ENCODE measurements around the gene GNAT1.

The GNAT1 gene

GRCh38 chr3:50160561-50160983 is 30.8 kb upstream of the GNAT1 start:
- Mint-ChIP-seq H3K4me3 (no peak overlapping the region), H3K36me3 (ENCODE audit: low read depth) (peaks cover 12% of the 10 kb centered on the region), H3K9me3 (no peaks in the 10 kb centered on the region), H3K27me3 (ENCODE audit: low read depth) (peaks cover 10% of the 10 kb centered on the region), H3K4me1 (peaks cover 76% of the 10 kb centered on the region), H3K27ac (peak overlapping the region in 1 of 3 experiments; percentile 95)
- TF ChIP-seq, protein P1, sequence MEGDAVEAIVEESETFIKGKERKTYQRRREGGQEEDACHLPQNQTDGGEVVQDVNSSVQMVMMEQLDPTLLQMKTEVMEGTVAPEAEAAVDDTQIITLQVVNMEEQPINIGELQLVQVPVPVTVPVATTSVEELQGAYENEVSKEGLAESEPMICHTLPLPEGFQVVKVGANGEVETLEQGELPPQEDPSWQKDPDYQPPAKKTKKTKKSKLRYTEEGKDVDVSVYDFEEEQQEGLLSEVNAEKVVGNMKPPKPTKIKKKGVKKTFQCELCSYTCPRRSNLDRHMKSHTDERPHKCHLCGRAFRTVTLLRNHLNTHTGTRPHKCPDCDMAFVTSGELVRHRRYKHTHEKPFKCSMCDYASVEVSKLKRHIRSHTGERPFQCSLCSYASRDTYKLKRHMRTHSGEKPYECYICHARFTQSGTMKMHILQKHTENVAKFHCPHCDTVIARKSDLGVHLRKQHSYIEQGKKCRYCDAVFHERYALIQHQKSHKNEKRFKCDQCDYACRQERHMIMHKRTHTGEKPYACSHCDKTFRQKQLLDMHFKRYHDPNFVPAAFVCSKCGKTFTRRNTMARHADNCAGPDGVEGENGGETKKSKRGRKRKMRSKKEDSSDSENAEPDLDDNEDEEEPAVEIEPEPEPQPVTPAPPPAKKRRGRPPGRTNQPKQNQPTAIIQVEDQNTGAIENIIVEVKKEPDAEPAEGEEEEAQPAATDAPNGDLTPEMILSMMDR (IDR thresholded peaks at IDR 0.05; ENCODE audit: unreplicated experiment in 3 of 3), result no peak

DNA sequence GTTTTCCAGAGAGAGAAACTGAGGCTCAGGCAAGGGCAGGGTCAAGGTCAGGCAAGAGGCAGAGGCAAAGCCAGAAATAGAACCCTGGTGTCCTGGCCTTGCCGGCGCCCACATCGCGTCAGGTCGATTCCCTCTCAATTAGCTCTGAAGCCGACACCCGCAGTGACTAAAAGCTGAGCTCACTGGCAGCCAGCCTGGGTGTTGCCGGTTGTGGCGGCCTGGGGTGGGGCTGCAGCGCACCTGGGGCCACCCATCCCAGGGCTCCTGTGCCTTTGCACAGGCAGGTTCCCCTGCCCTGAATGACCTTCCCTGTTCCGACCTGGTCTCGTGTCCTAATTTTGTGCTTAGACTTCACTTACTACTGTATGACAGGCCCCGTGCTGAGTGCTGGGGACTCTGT is 30.1 kb upstream of the GNAT1 start:
- H3K36me3 Mint-ChIP-seq (ENCODE audit: low read depth), result peaks cover 12% of the 10 kb centered on the region
- H3K27me3 Mint-ChIP-seq (ENCODE audit: low read depth), result peaks cover 4% of the 10 kb centered on the region
- H3K9me3 Mint-ChIP-seq, result no peaks in the 10 kb centered on the region
- peaks cover 76% of the 10 kb centered on the region for H3K4me1 Mint-ChIP-seq
- no peak overlapping the region for H3K4me3 Mint-ChIP-seq
- TF ChIP-seq, protein P1 (IDR thresholded peaks at IDR 0.05; ENCODE audit: unreplicated experiment in 3 of 3), result no peak
- peak overlapping the region in 2 of 3 experiments; percentile 62 to 95 for H3K27ac Mint-ChIP-seq

GRCh38 chr3:50162034-50162883 is 29.2 kb upstream of the GNAT1 start:
- Mint-ChIP-seq H3K36me3 (ENCODE audit: low read depth) (peaks cover 12% of the 10 kb centered on the region), H3K4me1 (peaks cover 83% of the 10 kb centered on the region), H3K27me3 (ENCODE audit: low read depth) (peaks cover 4% of the 10 kb centered on the region), H3K27ac (peak overlapping the region in 2 of 3 experiments; percentile 19 to 95), H3K4me3 (no peak overlapping the region), H3K9me3 (no peaks in the 10 kb centered on the region)
- TF ChIP-seq, protein P1 (IDR thresholded peaks at IDR 0.05; ENCODE audit: unreplicated experiment in 3 of 3), result no peak

DNA sequence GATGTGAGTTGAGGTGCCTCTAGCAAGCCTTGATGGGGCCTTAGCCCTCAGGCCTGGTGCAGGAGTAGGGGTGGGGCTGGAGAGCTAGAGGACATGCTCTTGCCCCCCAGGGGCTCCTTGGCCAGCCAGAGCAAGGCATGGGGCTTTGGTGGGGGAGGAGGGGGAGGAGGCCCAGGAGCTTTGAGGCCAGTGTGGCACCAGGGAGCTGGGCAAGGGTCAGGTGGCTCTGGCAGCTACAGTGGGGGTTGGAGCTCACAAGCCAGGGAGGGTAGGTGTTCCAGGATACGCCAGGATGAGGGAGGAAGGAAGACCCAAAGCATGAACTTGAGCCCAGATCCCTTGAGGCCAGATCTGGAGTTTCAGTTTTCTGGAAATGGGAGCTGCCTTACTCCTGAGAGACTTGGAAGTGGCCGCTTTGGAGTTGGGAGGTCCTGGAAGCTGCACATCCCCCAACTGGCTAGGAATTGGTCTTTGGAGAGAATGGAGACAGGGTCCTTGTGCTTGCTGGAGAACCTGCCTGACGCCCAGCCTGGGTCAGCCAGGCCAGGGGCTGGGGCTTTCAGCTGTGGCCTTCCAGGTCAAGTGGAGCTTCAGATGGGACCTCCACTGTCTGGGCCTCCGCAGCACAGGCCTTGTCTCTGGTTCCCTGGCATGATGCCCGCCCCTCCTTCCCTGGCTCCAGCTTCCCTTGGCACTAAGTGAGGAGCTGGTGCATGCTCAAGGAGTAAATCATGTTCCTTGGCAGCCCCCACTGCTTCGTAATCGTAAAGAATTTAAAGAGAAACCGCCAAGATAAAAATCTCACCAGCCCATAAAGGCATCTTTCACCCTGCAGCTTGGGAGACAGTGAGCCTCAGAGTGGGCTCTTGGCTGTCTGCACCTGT is 27.6 kb upstream of the GNAT1 start:
- Mint-ChIP-seq H3K36me3 (ENCODE audit: low read depth) (peaks cover 16% of the 10 kb centered on the region), H3K27ac (peak overlapping the region; percentile 94 to 97 (median 95)), H3K4me1 (peaks cover 76% of the 10 kb centered on the region), H3K9me3 (no peaks in the 10 kb centered on the region), H3K27me3 (ENCODE audit: low read depth) (peaks cover 4% of the 10 kb centered on the region), H3K4me3 (peak overlapping the region in 1 of 3 experiments; percentile 45)
- TF ChIP-seq, protein P1 (IDR thresholded peaks at IDR 0.05; ENCODE audit: unreplicated experiment in 3 of 3), result no peak

DNA sequence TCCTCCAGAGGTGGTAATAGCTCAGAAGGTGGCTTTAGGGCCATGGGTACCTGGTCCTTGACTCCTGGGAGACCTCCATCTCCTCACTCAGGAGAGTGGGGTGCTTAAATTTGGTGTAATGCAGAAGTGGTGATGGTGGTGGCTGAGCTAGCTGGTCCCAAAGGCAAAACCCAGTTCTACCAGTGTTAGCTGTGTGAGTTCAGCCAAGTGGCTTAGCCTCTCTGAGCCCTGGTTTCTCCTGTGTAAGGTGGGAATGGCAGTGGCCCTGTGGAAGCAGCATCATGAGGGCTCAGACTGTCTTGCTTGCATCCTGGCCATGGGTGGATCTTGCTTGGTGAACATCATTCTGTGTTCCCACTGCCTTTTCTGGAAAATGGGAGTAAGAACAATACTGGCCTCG is 26.9 kb upstream of the GNAT1 start:
- Mint-ChIP-seq H3K27ac (peak overlapping the region; percentile 94 to 97 (median 95)), H3K9me3 (no peaks in the 10 kb centered on the region)
- TF ChIP-seq, protein P1 (IDR thresholded peaks at IDR 0.05; ENCODE audit: unreplicated experiment in 3 of 3), result no peak

More for the DNA sequence above, 26.9 kb upstream of the GNAT1 start:
- Mint-ChIP-seq H3K36me3 (ENCODE audit: low read depth) (peaks cover 16% of the 10 kb centered on the region), H3K27me3 (ENCODE audit: low read depth) (peaks cover 4% of the 10 kb centered on the region), H3K4me1 (peaks cover 72% of the 10 kb centered on the region), H3K4me3 (peak overlapping the region; percentile 7 to 45 (median 21))
